Activated T-cell treated with anti-CD3 and anti-CD28 coated beads for 24 hours (primary cell): Measurements from ENCODE around the gene SRSF8.
A peak's percentile ranks its signal among the peaks of the same experiment; 100 is the strongest.
"Not testable (repeated sequence)": the region's sequence is repeated elsewhere in the genome, so short reads cannot be mapped to it uniquely, and the experiment has no call there.

Source experiments
- DNase-seq: peaks from one replicate; pipeline ENCODE4 v3.0.0-alpha.2; 2020; ENCODE audit warnings: low read depth

Gene SRSF8

GRCh38 chr11:95066716-95067038 is at the start of gene SRSF8:
SRSF8 (plus strand) TSS chr11:95066919; CDS start chr11:95067227, 308 bp downstream.
- no peak for DNase-seq

GRCh38 chr11:95021468-95021867 is 45.3 kb upstream of the SRSF8 start:
- not testable (repeated sequence) for DNase-seq

GRCh38 chr11:95024958-95025357 is 41.8 kb upstream of the SRSF8 start, which contains the start of gene KDM4E:
KDM4E (plus strand) TSS chr11:95025258; CDS start chr11:95025558, 300 bp downstream.
- no peak for DNase-seq

GRCh38 chr11:95025594-95025993 is 41.1 kb upstream of the SRSF8 start:
- not testable (repeated sequence) for DNase-seq

- no peak for DNase-seq
Observed at GRCh38 chr11:95028357-95028756, 38.4 kb upstream of the SRSF8 start.

- DNase-seq, result no peak
Observed at GRCh38 chr11:95033051-95033450, 33.7 kb upstream of the SRSF8 start.

GRCh38 chr11:95035316-95035715 is 31.4 kb upstream of the SRSF8 start:
- no peak for DNase-seq

- not testable (repeated sequence) for DNase-seq
Observed at GRCh38 chr11:95037356-95038035, 29.2 kb upstream of the SRSF8 start.

- DNase-seq, result no peak
Observed at GRCh38 chr11:95042239-95042638, 24.5 kb upstream of the SRSF8 start.

- no peak for DNase-seq
Observed at GRCh38 chr11:95042906-95043305, 23.8 kb upstream of the SRSF8 start.

- DNase-seq, result no peak
Observed at GRCh38 chr11:95044010-95044409, 22.7 kb upstream of the SRSF8 start.

GRCh38 chr11:95045812-95046211 is 20.9 kb upstream of the SRSF8 start:
- no peak for DNase-seq

- DNase-seq, result not testable (repeated sequence)
Observed at GRCh38 chr11:95049122-95049521, 17.6 kb upstream of the SRSF8 start, which contains the start of gene KDM4F. KDM4F (plus strand) TSS chr11:95049422.

- DNase-seq, result no peak
Observed at GRCh38 chr11:95050595-95051202, 16.0 kb upstream of the SRSF8 start.

GRCh38 chr11:95054356-95054755 is 12.4 kb upstream of the SRSF8 start:
- DNase-seq, result no peak

- DNase-seq, result no peak
Observed at GRCh38 chr11:95055283-95055897, 11.3 kb upstream of the SRSF8 start.

- no peak for DNase-seq
Observed at GRCh38 chr11:95057959-95058358, 8.8 kb upstream of the SRSF8 start.

- no peak for DNase-seq
Observed at GRCh38 chr11:95058621-95059020, 8.1 kb upstream of the SRSF8 start.

GRCh38 chr11:95059046-95059445 is 7.7 kb upstream of the SRSF8 start:
- DNase-seq, result no peak

- no peak for DNase-seq
Observed at GRCh38 chr11:95065336-95065735, 1.4 kb upstream of the SRSF8 start.

- peak; percentile 69 for DNase-seq
Observed at GRCh38 chr11:95067039-95067840, 521 bp downstream of the SRSF8 start.

- DNase-seq, result peak; percentile 39
Observed at GRCh38 chr11:95067841-95068219, 1.1 kb downstream of the SRSF8 start.

- DNase-seq, result peak; percentile 55
Observed at GRCh38 chr11:95068549-95068948, 1.8 kb downstream of the SRSF8 start.
